Chondrocyte (in vitro differentiated cells): ENCODE data around the gene ACBD7. TPM values are rescaled to one million over a fixed set of nuclear protein-coding genes. Genes with fewer than 3 reads are reported as not detected.

Source experiments
- DNase-seq: peaks from one replicate; pipeline ENCODE4 v3.0.0; 2021; ENCODE audit warnings: mixed read lengths, low spot score
- H3K27ac Mint-ChIP-seq: one replicate; pipeline ENCODE4 v1.8.0; 2021; ENCODE audit warnings: mild to moderate bottlenecking, moderate library complexity, mixed read lengths; ENCODE audit not compliant: unreplicated experiment
- H3K27me3 Mint-ChIP-seq: 2 replicates; pipeline ENCODE4 v1.8.0; 2021; ENCODE audit warnings: low read depth, mixed read lengths
- H3K36me3 Mint-ChIP-seq: 2 replicates; pipeline ENCODE4 v1.8.0; 2021; ENCODE audit warnings: low read depth, mixed read lengths
- H3K4me1 Mint-ChIP-seq: 2 replicates; pipeline ENCODE4 v1.8.0; 2021; ENCODE audit warnings: low read depth, mild to moderate bottlenecking, mixed read lengths
- H3K4me3 Mint-ChIP-seq: one replicate; pipeline ENCODE4 v1.8.0; 2021; ENCODE audit warnings: mild to moderate bottlenecking, moderate library complexity, mixed read lengths; ENCODE audit not compliant: unreplicated experiment
- H3K9me3 Mint-ChIP-seq: 2 replicates; pipeline ENCODE4 v1.8.0; 2021; ENCODE audit warnings: low read depth, mixed read lengths
- total RNA-seq: library from RNA; stranded (reverse); gene quantifications from 3 replicates; pipeline ENCODE4 v1.2.1, GENCODE V29; 2021
- TF ChIP-seq, protein P1 (sequence below): fragments of 200-600 bp; sonication (generic); IDR thresholded peaks from 2 replicates; pipeline ENCODE4 v1.5.0; 2021; ENCODE audit warnings: antibody characterized with exemption, mild to moderate bottlenecking, moderate library complexity

The ACBD7 gene
- total RNA-seq, 1 donor from 2014 or later = 2.2 TPM

DNA sequence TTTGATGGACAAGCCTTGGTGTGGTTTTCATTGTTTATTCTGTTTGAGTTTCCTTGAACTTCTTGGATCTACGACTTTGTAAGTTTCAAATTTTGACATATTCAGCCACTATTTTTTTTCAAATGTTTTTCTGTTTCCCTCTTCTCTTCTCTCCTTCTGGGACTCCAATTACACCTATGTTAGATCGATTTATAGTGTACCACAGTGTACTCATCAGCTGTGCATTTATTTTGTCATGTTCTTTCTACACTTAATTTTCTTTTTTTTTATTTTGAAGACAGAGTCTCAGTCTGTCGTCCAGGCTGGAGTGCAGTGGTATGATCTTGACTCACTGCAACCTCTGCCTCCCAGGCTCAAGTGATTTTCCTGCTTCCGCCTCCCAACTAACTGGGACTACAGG is 28.7 kb downstream of the ACBD7 start:
- H3K27ac Mint-ChIP-seq = no peak overlapping the region
- no peaks in the 10 kb centered on the region for H3K4me1 Mint-ChIP-seq
- H3K9me3 Mint-ChIP-seq = peaks cover 17% of the 10 kb centered on the region
- peaks cover 2% of the 10 kb centered on the region for H3K27me3 Mint-ChIP-seq
- TF ChIP-seq, protein P1, sequence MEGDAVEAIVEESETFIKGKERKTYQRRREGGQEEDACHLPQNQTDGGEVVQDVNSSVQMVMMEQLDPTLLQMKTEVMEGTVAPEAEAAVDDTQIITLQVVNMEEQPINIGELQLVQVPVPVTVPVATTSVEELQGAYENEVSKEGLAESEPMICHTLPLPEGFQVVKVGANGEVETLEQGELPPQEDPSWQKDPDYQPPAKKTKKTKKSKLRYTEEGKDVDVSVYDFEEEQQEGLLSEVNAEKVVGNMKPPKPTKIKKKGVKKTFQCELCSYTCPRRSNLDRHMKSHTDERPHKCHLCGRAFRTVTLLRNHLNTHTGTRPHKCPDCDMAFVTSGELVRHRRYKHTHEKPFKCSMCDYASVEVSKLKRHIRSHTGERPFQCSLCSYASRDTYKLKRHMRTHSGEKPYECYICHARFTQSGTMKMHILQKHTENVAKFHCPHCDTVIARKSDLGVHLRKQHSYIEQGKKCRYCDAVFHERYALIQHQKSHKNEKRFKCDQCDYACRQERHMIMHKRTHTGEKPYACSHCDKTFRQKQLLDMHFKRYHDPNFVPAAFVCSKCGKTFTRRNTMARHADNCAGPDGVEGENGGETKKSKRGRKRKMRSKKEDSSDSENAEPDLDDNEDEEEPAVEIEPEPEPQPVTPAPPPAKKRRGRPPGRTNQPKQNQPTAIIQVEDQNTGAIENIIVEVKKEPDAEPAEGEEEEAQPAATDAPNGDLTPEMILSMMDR = no peak
- H3K4me3 Mint-ChIP-seq = no peak overlapping the region
- peaks cover 17% of the 10 kb centered on the region for H3K36me3 Mint-ChIP-seq
- DNase-seq = no peak

DNA sequence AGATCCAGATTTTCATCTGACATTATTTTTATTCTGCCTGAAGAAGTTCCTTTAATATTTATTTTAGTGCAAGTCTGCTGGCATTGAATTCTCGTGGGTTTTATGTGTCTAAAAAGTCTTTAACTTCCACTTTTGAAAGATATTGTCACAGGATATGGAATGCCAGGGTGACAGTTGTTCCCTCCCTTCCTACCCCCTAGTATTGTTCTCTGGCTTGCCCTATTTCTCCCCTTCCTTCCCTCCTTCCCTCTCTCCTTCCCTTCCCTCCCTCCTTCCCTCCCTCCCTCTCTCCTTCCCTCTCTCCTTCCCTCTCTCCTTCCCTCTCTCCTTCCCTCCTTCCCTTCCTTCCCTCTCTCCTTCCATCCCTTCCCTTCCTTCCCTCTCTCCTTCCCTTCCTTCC is 29.9 kb downstream of the ACBD7 start:
- peaks cover 15% of the 10 kb centered on the region for H3K36me3 Mint-ChIP-seq
- H3K27ac Mint-ChIP-seq = no peak overlapping the region
- DNase-seq = no peak
- H3K27me3 Mint-ChIP-seq = no peaks in the 10 kb centered on the region
- no peak overlapping the region for H3K4me3 Mint-ChIP-seq
- no peaks in the 10 kb centered on the region for H3K4me1 Mint-ChIP-seq
- TF ChIP-seq, protein P1 = no peak
- peaks cover 22% of the 10 kb centered on the region for H3K9me3 Mint-ChIP-seq

DNA sequence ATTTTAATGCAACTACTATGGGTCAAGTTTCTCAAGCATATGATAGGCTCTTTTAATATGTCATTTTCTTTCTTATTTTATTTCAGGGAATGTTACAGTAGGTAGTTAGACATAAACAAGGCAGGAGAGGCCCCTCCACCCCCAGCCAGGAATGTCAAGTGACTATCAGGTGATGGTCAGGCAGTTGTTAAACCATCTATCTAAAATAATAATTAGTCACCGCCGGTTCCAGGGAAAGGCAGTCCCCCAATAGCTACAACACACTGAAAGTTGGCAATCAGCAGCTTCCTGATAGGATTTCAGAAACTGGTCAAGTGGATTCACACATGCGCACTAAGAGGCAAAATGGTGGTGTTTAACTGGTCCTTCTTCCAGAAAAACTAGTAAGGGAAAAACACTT is 35.5 kb downstream of the ACBD7 start:
- H3K4me1 Mint-ChIP-seq = peaks cover 19% of the 10 kb centered on the region
- TF ChIP-seq, protein P1 = no peak
- peaks cover 1% of the 10 kb centered on the region for H3K36me3 Mint-ChIP-seq
- H3K4me3 Mint-ChIP-seq = no peak overlapping the region
- no peak overlapping the region for H3K27ac Mint-ChIP-seq
- H3K9me3 Mint-ChIP-seq = peaks cover 5% of the 10 kb centered on the region
- H3K27me3 Mint-ChIP-seq = no peaks in the 10 kb centered on the region
- DNase-seq = no peak

DNA sequence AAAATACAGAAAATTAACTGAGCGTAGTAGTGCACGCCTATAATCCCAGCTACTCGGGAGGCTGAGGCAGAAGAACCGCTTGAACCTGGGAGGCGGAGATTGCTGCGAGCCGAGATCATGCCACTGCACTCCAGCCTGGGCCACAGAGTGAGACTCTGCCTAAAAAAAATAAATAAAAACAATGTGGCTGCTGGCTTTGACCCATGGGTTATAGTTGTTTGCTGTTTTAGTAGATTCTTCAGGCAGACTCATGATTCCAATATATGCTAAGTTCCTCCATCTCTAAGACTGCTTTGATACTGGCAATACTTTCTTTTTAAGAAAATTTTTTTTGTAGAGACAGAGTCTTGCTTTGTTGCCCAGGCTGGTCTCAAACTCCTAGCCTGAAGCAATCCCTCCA is 36.5 kb downstream of the ACBD7 start:
- Mint-ChIP-seq H3K9me3 (peaks cover 5% of the 10 kb centered on the region), H3K36me3 (peaks cover 1% of the 10 kb centered on the region), H3K27ac (peak overlapping the region; percentile 71), H3K4me1 (peaks cover 27% of the 10 kb centered on the region), H3K27me3 (no peaks in the 10 kb centered on the region), H3K4me3 (no peak overlapping the region)
- DNase-seq = no peak
- TF ChIP-seq, protein P1 = no peak

DNA sequence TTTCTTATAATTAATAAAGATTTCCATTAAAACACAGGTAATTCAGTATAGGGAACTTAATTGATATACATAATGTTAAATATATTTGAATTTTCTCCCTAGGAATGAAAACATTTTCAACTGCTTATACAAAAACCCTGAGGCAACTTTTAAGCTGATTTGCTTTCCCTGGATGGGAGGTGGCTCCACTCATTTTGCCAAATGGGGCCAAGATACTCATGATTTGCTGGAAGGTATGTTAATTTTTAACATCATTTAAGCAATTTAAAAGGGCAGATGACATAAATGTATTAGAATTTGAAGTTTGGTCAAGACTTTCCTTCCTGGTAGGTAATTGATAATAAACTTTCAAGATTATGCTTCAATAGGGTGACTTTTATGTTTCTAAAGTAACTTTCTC is 39.0 kb downstream of the ACBD7 start:
- TF ChIP-seq, protein P1 = no peak
- Mint-ChIP-seq H3K4me1 (peaks cover 51% of the 10 kb centered on the region), H3K36me3 (peaks cover under 1% of the 10 kb centered on the region), H3K4me3 (no peak overlapping the region), H3K27ac (peak overlapping the region; percentile 27), H3K27me3 (no peaks in the 10 kb centered on the region), H3K9me3 (peaks cover 3% of the 10 kb centered on the region)
- DNase-seq = no peak
